ENCODE measurements around the gene TCF7L1. TPM values are rescaled to one million over a fixed set of nuclear protein-coding genes. Genes with fewer than 3 reads are reported as not detected.
"Not testable (repeated sequence)": the region's sequence is repeated elsewhere in the genome, so short reads cannot be mapped to it uniquely, and the experiment has no call there.

The TCF7L1 gene
- total RNA-seq, 4 donors from 2014 or later = 0.29 to 4.0 (median 1.3) TPM

GRCh38 chr2:85340034-85340892 is 207.1 kb downstream of the TCF7L1 start:
- Histone ChIP-seq H3K36me3 (peaks cover 4 to 38% (median 13%) of the 10 kb centered on the region in 3 donors), H3K27me3 (peaks cover 0 to 8% (median 0%) of the 10 kb centered on the region in 4 donors), H3K4me1 (peaks cover 0 to 10% (median 0%) of the 10 kb centered on the region in 3 donors), H3K9me3 (no peaks in the 10 kb centered on the region), H3K4me3 (no peak overlapping the region), H3K27ac (no peak overlapping the region)
- no peak for DNase-seq
- WGBS, 2 donors = 20 to 46% methylated on average over 12 to 13 of the region's 13 CpGs
- intact Hi-C loops (cut with DNase I) = no loop called here
- TF ChIP-seq POLR2A (IDR thresholded peaks at IDR 0.05) = no peak
- no peak for TF ChIP-seq CTCF (IDR thresholded peaks at IDR 0.05)

- TF ChIP-seq CTCF (IDR thresholded peaks at IDR 0.05) = no peak
- no peak for TF ChIP-seq POLR2A (IDR thresholded peaks at IDR 0.05)
- no peak for DNase-seq
- 92 to 97% methylated on average over 12 to 30 of the region's 30 CpGs for WGBS, 2 donors
- no peaks in the 10 kb centered on the region for H3K9me3 ChIP-seq
- no peak overlapping the region for H3K4me3 ChIP-seq
- H3K4me1 ChIP-seq = peaks cover 0 to 10% (median 0%) of the 10 kb centered on the region in 3 donors
- no peak overlapping the region for H3K27ac ChIP-seq
- H3K36me3 ChIP-seq = peaks cover 8 to 50% (median 23%) of the 10 kb centered on the region in 3 donors
- peaks cover 0 to 7% (median 0%) of the 10 kb centered on the region in 4 donors for H3K27me3 ChIP-seq
- intact Hi-C loops (cut with DNase I) = no loop called here
Measured at GRCh38 chr2:85341269-85342029, 208.3 kb downstream of the TCF7L1 start.

- H3K36me3 ChIP-seq = peaks cover 8 to 57% (median 28%) of the 10 kb centered on the region in 3 donors
Measured at GRCh38 chr2:85342156-85342555, 209.0 kb downstream of the TCF7L1 start.

GRCh38 chr2:85343207-85343895 is 210.2 kb downstream of the TCF7L1 start:
- H3K36me3 ChIP-seq = peaks cover 8 to 69% (median 28%) of the 10 kb centered on the region in 3 donors
- intact Hi-C loops (cut with DNase I); H3K27ac ChIP-seq; H3K4me3 ChIP-seq; H3K27me3 ChIP-seq; DNase-seq; H3K9me3 ChIP-seq: not testable (repeated sequence)
- 89 to 100% methylated on average over 1 to 3 of the region's 10 CpGs for WGBS, 2 donors
- H3K4me1 ChIP-seq = peaks cover 0 to 10% (median 0%) of the 10 kb centered on the region in 3 donors

More at GRCh38 chr2:85342156-85342555, 209.0 kb downstream of the TCF7L1 start:
- WGBS, 2 donors = 79 to 86% methylated on average over 2 to 3 of the region's 3 CpGs
- H3K4me1 ChIP-seq = peaks cover 0 to 10% (median 0%) of the 10 kb centered on the region in 3 donors
- no peak for DNase-seq
- intact Hi-C loops (cut with DNase I) = no loop called here
- no peaks in the 10 kb centered on the region for H3K9me3 ChIP-seq
- H3K4me3 ChIP-seq = no peak overlapping the region
- H3K27ac ChIP-seq = no peak overlapping the region
- TF ChIP-seq CTCF (IDR thresholded peaks at IDR 0.05) (no peak), POLR2A (IDR thresholded peaks at IDR 0.05) (no peak)
- H3K27me3 ChIP-seq = peaks cover 0 to under 1% (median 0%) of the 10 kb centered on the region in 4 donors

- Histone ChIP-seq H3K27ac (no peak overlapping the region), H3K36me3 (peaks cover 11 to 80% (median 32%) of the 10 kb centered on the region in 3 donors), H3K27me3 (no peaks in the 10 kb centered on the region), H3K4me3 (no peak overlapping the region), H3K9me3 (no peaks in the 10 kb centered on the region), H3K4me1 (peaks cover 0 to 10% (median 0%) of the 10 kb centered on the region in 3 donors)
- intact Hi-C loops (cut with DNase I) = no loop called here
- TF ChIP-seq CTCF (IDR thresholded peaks at IDR 0.05) (no peak), POLR2A (IDR thresholded peaks at IDR 0.05) (no peak)
- no peak for DNase-seq
- WGBS, 2 donors = 88 to 95% methylated on average over 6 to 10 of the region's 14 CpGs
Measured at GRCh38 chr2:85344356-85344954, 211.3 kb downstream of the TCF7L1 start.

Measured in esophagus squamous epithelium (tissue), 5 donors.